HepG2 (cell line): Measurements from ENCODE around the gene OLFM2. TPM values are rescaled to one million over a fixed set of nuclear protein-coding genes. Genes with fewer than 3 reads are reported as not detected.
A peak's percentile ranks its signal among the peaks of the same experiment; 100 is the strongest.

Experiments
- AGO1 ChIP-seq: fragments of 200-400 bp; formaldehyde crosslinking; IDR thresholded peaks from 2 replicates; pipeline ENCODE4 v1.6.1; 2017; ENCODE audit warnings: mild to moderate bottlenecking, low read depth, low read length, moderate library complexity; ENCODE audit not compliant: poor library complexity, severe bottlenecking
- AGO2 ChIP-seq: fragments of 200-400 bp; formaldehyde crosslinking; optimal IDR thresholded peaks from 2 replicates; pipeline ENCODE3; 2017; ENCODE audit warnings: mild to moderate bottlenecking, low read depth, low read length, moderate library complexity
- CBX2 ChIP-seq, 2 experiments: fragments of 200-600 bp in 1 of 2; sonication (generic); formaldehyde crosslinking in 1 of 2; IDR thresholded peaks; 2 replicates each; pipeline versions ENCODE4 v1.7.0 to v1.8.1; 2018 to 2022; ENCODE audit warnings: low read depth in 2 of 2, low read length in 1 of 2, mild to moderate bottlenecking in 1 of 2, missing genetic modification reagents in 1 of 2
- CCAR2 ChIP-seq: fragments of 200-400 bp; formaldehyde crosslinking; optimal IDR thresholded peaks from 2 replicates; pipeline ENCODE3; 2018; ENCODE audit warnings: low read depth, mild to moderate bottlenecking, low read length, moderate library complexity
- CEBPG ChIP-seq: IDR thresholded peaks from 2 replicates; pipeline ENCODE4 v1.6.1; 2016
- PBX2 ChIP-seq: IDR thresholded peaks from 2 replicates; pipeline ENCODE4 v1.6.1; 2016; ENCODE audit warnings: control low read depth
- ZHX1 ChIP-seq: sonication (generic); formaldehyde crosslinking; IDR thresholded peaks from 2 replicates; pipeline ENCODE4 v1.8.1; 2022; ENCODE audit warnings: low read depth, mild to moderate bottlenecking, missing genetic modification reagents
- ZNF253 ChIP-seq: sonication (generic); formaldehyde crosslinking; IDR thresholded peaks from 2 replicates; pipeline ENCODE4 v1.8.0; 2022; ENCODE audit warnings: mild to moderate bottlenecking, missing genetic modification reagents, borderline replicate concordance
- ZNF644 ChIP-seq: IDR thresholded peaks from 2 replicates; pipeline ENCODE4 v1.6.1; 2016; ENCODE audit warnings: low read depth
- polyA plus RNA-seq, 8 experiments: library from polyadenylated mRNA; depleted of rRNA in 3 of 8; stranded (reverse) in 7 of 8; unstranded in 1 of 8; fragments of >200 nt; fragmentation: Illumina TruSeq in 4 of 8; extraction: Trizol in 4 of 8; gene quantifications; 2 replicates each; pipeline versions ENCODE4 v1.2.1 to v1.2.3, GENCODE V29; 2011 to 2016; ENCODE audit warnings: low read depth in 4 of 8, missing spikeins in 1 of 8, mixed read lengths in 1 of 8; ENCODE audit not compliant: insufficient read depth in 1 of 8
- total RNA-seq, 5 experiments: library from RNA; depleted of rRNA; stranded (reverse); fragments of >200 nt; fragmentation: Illumina TruSeq; extraction: Trizol; gene quantifications; 2 replicates each; pipeline ENCODE4 v1.2.3, GENCODE V29; 2016; ENCODE audit warnings: low read depth in 1 of 5
- TF ChIP-seq, protein P1 (sequence below), 2 experiments: sonication (generic) in 1 of 2; formaldehyde crosslinking in 1 of 2; IDR thresholded peaks; 2 replicates each; pipeline versions ENCODE4 v1.6.1 to v1.9.0; 2014 to 2022; ENCODE audit warnings: antibody characterized with exemption in 1 of 2, borderline replicate concordance in 1 of 2, inconsistent platforms in 1 of 2, low read depth in 1 of 2, missing genetic modification reagents in 1 of 2
- TF ChIP-seq, protein P2 (sequence below): sonication (generic); formaldehyde crosslinking; IDR thresholded peaks from 2 replicates; pipeline ENCODE4 v1.5.1; 2020; ENCODE audit warnings: missing genetic modification reagents, mild to moderate bottlenecking, borderline replicate concordance

The OLFM2 gene
- total and polyA plus RNA-seq, 2 of the 13 experiments (the other 11 are each of a cell fraction or from before 2014, with no cell fraction given): 0.20 to 0.51 TPM

DNA sequence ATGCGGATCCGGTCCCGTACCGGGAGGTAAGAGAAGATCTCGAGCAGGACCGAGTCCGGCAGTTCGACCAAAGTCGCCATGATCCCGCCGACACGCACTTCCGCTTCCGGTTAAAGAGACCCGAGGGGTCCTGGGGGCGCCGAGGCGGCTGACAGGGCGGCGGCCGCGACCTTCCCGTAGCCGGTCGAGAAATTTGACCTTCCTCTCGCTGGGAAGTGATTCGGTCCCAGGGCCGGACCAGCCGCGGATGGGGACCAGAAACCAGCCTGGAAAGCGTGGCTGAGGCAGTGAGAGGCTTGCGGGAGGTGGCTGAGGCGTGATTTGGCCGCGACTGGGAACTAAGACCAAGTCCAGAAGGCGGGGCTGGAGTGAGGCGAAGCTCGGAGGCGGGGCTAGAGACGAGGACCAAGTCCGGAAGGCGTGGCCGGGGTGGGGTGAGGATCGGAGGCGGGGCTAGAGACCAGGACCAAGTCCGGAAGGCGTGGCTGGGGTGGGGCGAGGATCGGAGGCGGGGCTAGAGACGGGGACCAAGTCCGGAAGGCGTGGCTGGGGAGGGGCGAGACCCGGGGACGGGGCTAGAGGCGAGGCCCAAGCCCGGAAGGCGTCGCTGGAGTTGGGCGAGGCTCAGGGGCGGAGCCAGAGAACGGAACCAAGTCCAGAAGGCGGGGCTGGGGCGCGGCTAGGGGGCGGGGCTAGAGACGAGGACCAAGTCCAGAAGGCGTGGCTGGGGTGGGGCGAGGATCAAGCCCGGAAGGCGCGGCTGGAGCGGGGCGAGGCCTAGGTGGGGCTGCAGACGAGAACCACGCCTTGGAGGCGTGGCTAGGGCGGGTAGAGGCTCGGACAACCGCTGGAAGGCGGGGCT is 117.3 kb downstream of the OLFM2 start, which contains the start of gene FBXL12 (continued):
- TF ChIP-seq, protein P1, sequence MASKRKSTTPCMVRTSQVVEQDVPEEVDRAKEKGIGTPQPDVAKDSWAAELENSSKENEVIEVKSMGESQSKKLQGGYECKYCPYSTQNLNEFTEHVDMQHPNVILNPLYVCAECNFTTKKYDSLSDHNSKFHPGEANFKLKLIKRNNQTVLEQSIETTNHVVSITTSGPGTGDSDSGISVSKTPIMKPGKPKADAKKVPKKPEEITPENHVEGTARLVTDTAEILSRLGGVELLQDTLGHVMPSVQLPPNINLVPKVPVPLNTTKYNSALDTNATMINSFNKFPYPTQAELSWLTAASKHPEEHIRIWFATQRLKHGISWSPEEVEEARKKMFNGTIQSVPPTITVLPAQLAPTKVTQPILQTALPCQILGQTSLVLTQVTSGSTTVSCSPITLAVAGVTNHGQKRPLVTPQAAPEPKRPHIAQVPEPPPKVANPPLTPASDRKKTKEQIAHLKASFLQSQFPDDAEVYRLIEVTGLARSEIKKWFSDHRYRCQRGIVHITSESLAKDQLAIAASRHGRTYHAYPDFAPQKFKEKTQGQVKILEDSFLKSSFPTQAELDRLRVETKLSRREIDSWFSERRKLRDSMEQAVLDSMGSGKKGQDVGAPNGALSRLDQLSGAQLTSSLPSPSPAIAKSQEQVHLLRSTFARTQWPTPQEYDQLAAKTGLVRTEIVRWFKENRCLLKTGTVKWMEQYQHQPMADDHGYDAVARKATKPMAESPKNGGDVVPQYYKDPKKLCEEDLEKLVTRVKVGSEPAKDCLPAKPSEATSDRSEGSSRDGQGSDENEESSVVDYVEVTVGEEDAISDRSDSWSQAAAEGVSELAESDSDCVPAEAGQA (IDR thresholded peaks at IDR 0.05; ENCODE audit: low read depth): peak; percentile 44; the same call in 1 of the 2 replicates
- TF ChIP-seq, protein P1 (CRISPR knock-in tag; IDR thresholded peaks at IDR 0.05; ENCODE audit: borderline replicate concordance): no peak; the same call in 1 of the 2 replicates
- TF ChIP-seq, protein P2, sequence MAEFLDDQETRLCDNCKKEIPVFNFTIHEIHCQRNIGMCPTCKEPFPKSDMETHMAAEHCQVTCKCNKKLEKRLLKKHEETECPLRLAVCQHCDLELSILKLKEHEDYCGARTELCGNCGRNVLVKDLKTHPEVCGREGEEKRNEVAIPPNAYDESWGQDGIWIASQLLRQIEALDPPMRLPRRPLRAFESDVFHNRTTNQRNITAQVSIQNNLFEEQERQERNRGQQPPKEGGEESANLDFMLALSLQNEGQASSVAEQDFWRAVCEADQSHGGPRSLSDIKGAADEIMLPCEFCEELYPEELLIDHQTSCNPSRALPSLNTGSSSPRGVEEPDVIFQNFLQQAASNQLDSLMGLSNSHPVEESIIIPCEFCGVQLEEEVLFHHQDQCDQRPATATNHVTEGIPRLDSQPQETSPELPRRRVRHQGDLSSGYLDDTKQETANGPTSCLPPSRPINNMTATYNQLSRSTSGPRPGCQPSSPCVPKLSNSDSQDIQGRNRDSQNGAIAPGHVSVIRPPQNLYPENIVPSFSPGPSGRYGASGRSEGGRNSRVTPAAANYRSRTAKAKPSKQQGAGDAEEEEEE (CRISPR knock-in tag): no peak
- TF ChIP-seq ZNF253 (CRISPR knock-in tag) (no peak), PBX2 (CRISPR knock-in tag) (0 out of 2 replicates have a peak, but pooled peaks have one; percentile 22), ZHX1 (peak; percentile 37; the same call in 1 of the 2 replicates), CEBPG (CRISPR knock-in tag) (no peak), CBX2 (IDR thresholded peaks at IDR 0.05; ENCODE audit: low read depth, low read length) (no peak), CBX2 (CRISPR knock-in tag; IDR thresholded peaks at IDR 0.05; ENCODE audit: low read depth) (no peak), AGO1 (peak; percentile 55), AGO2 (peak; percentile 88), ZNF644 (CRISPR knock-in tag) (no peak), CCAR2 (no peak)
